COLO668 (cell line): ENCODE data around the gene TBX10.

ENCODE experiments used
- DNase-seq: peaks from one replicate; lab custom pipeline; 2025; ENCODE audit not compliant: unreplicated experiment; lab: John Stamatoyannopoulos, UW

TBX10 gene

GRCh38 chr11:67617243-67617953, 22.2 kb downstream of the TBX10 start:
- DNase-seq: no peak

- DNase-seq: no peak
Measured at GRCh38 chr11:67616431-67617242, 22.9 kb downstream of the TBX10 start.

DNA sequence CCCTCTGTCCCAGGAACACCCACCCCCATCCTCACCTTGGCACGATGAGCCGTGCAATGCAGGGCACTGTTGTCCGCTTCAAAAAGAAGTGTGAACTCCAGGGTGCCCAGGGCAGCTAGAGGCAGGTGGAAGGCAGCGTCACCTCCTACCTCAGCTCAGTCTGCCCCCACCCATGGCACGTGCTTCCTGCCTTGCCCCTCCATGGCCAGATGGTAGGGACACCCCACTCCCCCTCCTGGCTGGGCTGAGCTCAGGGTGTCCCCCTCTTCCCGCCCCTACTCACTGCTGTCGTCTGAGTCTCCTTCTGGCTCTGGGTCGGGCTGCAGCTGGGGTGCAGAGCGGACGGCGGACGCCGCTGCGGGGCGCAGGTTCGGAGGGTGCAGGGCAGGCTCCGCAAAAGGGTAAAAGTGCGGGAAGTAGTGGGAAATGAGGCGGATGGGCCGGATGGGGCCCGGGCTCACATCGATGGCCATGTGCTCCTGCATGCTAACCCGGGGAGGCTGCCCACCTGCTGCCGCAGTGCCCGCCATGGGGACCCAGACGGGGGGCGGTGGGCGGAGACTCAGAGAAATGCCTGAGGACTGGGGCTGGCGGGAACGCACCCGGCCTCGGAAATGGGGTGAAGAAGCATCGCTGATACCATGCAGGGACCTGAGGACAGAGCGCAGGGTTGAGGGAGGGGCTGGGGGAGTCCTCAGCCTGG, 23.7 kb downstream of the TBX10 start:
- DNase-seq: no peak

- DNase-seq: peak; percentile 58
Measured at GRCh38 chr11:67614730-67615714, 24.5 kb downstream of the TBX10 start.

- DNase-seq: peak; percentile 48
Measured at GRCh38 chr11:67613960-67614715, 25.4 kb downstream of the TBX10 start.

GRCh38 chr11:67613313-67613959, 26.1 kb downstream of the TBX10 start:
- DNase-seq: no peak

- DNase-seq: no peak
Measured at GRCh38 chr11:67612751-67613150, 26.8 kb downstream of the TBX10 start.

- no peak for DNase-seq
Measured at GRCh38 chr11:67611704-67612587, 27.6 kb downstream of the TBX10 start.

- no peak for DNase-seq
Measured at GRCh38 chr11:67611165-67611564, 28.4 kb downstream of the TBX10 start.

GRCh38 chr11:67610302-67610868, 29.2 kb downstream of the TBX10 start:
- DNase-seq: no peak

GRCh38 chr11:67609316-67609715, 30.2 kb downstream of the TBX10 start:
- no peak for DNase-seq

- no peak for DNase-seq
Measured at GRCh38 chr11:67608486-67608885, 31.1 kb downstream of the TBX10 start.

GRCh38 chr11:67607507-67607906, 32.1 kb downstream of the TBX10 start:
- DNase-seq: no peak

- peak; percentile 98 for DNase-seq
Measured at GRCh38 chr11:67606492-67607295, 32.9 kb downstream of the TBX10 start, which contains the start of gene NDUFV1. TSS of gene NDUFV1 (plus strand) at chr11:67606936. CDS start at chr11:67607005, 69 bp downstream.

- no peak for DNase-seq
Measured at GRCh38 chr11:67606093-67606491, 33.5 kb downstream of the TBX10 start.

- DNase-seq: no peak
Measured at GRCh38 chr11:67605231-67606011, 34.1 kb downstream of the TBX10 start.
